Measurements from ENCODE around the gene DYNLRB1.

DYNLRB1 gene

DNA sequence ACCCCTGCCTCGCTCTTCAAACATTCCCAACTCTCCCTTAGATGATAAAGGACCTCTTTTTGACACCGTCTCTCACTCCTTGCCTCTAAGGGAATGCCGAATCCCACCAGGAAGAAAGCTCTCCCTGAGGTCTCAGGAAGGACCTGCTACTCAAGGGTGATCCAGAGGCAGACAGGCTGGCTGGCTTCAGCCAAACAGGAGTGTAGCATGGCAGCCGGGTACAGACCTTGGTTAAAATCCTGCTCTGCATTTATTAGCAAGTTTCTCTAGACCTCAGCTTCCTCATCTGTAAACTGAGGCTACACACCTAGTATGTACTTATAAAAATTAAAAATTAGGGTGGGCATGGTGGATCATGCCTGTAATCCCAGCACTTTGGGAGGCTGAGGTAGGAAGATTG is 59.5 kb downstream of the DYNLRB1 start:
- in situ Hi-C loops (cut with HindIII; ENCODE audit: low sequenced_read_pairs), result no loop called here

DNA sequence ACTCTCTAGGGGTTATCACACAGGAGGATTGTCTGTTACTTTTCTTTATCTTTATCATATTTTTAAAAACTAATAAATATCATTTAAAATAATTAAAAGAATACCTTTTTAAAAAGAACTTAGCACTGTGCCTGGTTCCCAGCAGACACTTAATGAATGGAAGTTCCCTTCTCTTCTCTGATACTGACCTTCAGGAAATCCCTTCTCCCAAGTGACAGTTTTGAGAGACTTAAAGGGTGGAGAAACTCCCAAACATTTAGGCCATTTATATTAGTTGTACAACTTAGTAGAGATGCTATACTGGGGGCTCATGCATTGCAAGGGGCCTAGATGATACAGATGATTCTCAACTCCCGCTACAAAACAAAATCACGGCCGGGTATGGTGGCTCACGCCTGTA is 60.8 kb downstream of the DYNLRB1 start:
- in situ Hi-C loops (cut with HindIII; ENCODE audit: low sequenced_read_pairs), result no loop called here

DNA sequence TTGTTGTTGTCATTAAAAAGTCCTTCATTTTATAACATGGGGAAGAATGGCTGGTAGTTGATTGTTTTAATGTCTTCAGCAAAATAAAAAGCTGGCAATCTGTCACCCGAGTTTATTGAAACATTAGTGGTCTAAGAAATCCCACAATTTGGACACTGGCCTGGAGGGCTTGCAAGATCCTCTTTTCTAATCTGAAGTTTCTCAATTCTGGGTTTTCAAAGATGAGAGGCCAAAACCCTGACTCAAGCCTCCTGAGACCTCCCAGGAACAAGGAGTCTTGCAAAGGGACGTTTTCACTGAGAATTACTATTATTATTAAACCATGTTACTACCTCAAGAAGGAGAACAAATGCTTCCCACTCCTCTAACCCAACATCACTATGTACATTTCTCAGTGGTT is 61.8 kb downstream of the DYNLRB1 start:
- in situ Hi-C loops (cut with HindIII; ENCODE audit: low sequenced_read_pairs), result no loop called here

DNA sequence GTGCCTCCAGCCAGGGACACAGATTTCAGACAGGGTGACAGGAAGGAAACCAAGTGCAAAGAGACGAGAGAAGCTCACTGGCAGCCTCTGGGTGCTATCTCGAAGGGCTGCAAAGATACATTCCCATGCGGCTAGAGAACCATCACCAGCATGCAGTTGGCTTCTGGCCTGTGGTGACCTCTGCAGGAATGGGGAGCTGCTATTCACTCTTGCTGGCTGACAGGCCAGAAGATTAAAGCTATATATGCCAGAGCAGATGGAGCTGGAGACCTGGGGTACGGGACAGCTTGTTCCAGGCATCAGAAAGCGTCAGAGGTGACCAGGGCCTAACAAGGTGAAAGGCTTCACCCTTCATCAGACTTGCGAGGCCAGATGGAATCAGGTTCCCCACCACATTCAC is 62.3 kb downstream of the DYNLRB1 start:
- in situ Hi-C loops (cut with HindIII; ENCODE audit: low sequenced_read_pairs), result no loop called here

DNA sequence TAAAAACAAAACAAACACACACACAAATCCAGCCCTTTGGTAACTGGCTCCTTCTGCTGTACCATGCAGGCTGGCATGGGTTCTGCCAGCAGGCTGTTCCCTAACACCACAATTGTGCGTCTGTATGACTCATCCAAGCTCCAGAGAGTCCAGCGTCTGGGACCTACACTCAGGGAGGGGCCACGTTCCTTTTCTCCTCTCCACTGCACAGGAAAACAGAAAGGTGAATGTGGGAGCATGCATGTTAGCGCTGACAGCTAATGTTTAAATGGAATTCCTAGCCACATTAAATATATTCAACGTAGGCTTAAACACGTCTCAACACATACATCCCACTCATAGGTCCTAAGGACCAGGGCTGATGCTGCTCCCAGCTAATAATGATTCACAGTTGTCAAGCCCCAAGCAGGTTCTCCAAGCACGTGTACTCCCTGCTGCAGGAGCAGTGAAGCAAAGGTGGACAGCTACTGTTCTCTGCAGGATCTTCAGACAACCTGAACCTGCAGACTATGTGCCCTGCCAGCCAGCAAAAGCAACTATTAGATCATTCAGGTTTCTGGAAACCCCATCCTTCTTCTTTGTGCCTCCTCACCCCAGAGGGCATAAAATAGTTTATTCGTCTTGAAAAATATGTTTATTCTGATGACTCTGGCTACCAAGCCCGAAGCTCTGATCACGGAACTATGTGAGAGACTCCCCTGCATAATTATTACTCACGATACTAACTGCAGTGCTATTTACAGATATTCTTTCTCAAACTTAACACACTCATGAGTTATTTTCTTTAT is 63.2 kb downstream of the DYNLRB1 start:
- in situ Hi-C loops (cut with HindIII; ENCODE audit: low sequenced_read_pairs), result no loop called here

DNA sequence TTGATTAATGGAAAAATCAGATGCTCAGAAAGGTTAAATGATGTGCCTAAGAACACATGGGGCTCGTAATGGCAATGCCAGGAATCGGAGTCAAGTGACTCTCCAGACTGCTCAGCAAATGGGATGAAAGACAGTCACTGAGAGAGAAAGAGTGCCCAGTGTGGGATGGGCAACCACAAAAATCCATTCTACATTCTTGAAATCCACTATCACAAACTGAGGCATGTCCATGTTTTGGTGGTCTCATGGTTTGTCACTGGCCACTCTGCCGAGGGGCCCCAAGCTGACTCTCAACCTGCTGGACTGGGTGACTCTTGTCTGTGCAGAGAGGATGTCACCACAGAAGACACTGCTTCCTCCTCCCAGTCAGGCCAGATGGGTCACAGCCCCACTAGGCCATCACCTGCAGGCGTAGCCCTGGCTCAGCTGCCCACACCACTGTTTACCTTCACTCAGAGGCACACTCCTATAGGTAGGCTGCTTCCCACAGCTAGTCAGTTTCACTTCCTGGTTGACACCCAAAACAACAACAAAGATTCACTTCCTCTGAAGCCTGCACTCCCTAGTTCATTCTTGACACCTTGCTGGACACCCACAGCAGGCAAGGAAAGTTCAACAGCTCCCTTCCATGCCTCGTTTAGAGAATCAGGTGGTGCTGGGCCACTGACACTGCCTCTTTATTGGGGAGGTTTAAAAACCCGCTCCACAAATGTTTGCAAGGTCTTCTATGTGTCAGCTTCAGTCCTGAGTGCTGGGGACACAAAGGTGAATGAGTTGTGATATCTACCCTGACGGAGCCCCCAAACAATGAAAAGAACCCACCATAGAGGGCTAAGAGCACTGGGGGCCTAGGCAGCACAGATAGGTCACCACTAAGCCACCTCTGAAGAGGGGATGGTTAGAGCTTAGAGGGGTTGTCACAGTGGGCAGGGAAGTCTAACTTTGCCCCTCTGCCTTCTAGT is 64.0 kb downstream of the DYNLRB1 start:
- in situ Hi-C loops (cut with HindIII; ENCODE audit: low sequenced_read_pairs), result no loop called here

DNA sequence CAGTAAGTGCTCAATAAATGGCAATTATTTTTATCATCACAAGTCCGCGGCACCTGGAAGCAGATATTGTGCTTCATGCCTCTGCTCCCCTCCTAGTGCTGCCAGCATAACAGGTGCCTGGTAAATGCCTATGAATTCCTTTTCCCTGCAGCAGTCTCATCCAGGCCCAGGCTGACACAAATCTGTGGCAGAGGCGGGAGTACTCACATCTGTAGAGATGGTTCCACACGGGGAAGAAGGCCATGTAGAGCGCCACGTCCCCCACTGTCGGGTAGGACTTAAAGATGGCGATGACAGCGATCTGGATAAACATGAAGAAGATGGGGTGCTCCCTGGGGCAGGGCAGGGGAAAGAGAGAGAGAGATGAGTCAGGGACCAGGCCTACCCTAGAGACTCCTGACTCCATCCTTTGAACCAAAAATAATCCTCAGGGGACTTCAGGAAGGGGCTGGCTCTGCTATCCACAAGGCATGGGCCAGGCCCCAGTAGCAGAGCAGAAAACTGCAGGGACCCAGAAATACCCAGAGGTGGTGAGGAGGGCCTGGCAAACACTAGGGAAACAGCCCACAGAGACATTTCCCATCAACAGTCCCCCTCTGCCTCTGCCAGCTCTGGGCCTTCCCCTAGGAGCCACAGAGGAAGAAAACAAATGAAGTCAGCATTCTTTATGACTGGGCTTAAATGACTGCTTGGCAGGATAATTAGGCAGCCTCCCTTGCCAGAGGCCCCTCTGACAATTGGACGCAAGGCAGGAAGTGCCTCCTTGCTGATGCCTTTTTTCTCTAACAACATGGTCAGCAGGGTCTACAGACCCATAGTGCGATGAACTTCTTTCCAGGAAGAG is 65.3 kb downstream of the DYNLRB1 start:
- in situ Hi-C loops (cut with HindIII; ENCODE audit: low sequenced_read_pairs), result no loop called here

DNA sequence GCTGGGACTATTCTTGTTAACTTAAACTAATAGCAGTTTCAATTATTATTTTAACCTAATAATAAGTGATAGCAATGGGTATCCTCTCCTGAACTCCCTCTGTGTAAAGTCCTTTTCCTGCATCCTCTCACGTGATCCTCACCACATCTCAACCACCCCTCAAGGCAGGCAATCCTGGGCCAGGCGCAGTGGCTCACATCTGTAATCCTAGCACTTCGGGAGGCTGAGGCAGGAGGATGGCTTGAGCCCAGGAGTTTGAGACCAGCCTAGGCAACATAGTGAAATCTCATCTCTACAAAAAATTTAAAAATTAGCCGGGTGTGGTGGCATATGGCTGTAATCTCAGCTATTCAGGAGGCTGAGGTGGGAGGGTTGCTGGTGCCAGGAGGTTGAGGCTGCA is 66.0 kb downstream of the DYNLRB1 start:
- in situ Hi-C loops (cut with HindIII; ENCODE audit: low sequenced_read_pairs), result no loop called here

DNA sequence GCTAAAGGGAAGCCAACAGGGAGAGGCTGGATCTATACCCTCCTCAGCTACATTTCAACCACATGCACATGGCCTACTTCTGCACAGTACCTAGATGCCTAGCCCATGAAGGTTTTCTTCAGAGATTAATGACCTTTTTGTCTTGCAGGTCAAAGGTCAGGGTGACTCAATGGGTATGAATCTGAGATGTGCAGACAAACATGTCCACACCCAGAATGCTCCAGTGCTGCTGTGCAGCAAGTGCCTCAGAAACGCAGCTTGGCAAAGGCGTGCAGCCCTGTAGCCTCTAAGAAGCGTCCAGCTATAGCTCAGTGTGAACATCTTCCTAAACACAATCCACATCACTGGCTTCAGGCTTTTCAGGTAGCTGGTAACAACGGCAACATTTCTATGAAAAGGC is 66.7 kb downstream of the DYNLRB1 start:
- in situ Hi-C loops (cut with HindIII; ENCODE audit: low sequenced_read_pairs), result no loop called here

DNA sequence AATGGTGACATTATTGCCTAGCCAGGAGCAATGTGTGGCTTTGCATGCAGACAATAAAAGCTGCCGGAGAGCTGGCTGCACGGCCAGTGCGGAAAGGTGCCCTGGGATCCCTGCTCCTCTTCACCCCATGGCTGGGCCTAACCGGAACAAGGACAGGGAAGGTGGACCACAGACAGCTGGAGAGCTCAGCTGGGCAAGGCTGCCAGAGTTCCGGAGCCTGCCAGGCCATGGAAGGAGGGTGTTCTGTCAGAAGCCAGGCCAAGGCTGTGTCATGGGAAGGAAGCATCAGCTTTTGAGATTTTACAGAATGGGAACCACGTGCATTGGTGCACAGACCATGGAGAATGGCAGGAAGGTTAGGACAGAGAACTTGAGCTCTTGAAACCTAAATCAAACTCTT is 67.3 kb downstream of the DYNLRB1 start:
- in situ Hi-C loops (cut with HindIII; ENCODE audit: low sequenced_read_pairs), result no loop called here

DNA sequence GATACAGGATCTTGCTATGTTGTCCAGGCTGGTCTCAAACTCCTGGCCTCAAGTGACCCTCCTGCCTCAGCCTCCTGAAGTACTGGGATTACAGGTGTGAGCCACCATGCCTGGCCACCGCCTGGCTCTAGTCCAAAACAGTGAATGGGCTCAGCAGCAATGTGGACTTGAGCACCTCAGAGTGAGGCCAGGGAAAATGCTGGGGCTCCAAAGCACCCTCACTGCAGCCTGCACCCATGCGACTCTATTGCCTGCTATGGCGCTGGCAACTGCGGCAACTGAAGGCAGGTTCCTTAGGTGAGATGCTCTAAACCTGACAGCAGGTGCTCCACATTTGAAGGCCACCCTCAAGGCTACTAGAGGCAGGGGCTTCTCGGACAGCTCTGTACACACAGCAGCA is 68.8 kb downstream of the DYNLRB1 start:
- in situ Hi-C loops (cut with HindIII; ENCODE audit: low sequenced_read_pairs), result no loop called here

DNA sequence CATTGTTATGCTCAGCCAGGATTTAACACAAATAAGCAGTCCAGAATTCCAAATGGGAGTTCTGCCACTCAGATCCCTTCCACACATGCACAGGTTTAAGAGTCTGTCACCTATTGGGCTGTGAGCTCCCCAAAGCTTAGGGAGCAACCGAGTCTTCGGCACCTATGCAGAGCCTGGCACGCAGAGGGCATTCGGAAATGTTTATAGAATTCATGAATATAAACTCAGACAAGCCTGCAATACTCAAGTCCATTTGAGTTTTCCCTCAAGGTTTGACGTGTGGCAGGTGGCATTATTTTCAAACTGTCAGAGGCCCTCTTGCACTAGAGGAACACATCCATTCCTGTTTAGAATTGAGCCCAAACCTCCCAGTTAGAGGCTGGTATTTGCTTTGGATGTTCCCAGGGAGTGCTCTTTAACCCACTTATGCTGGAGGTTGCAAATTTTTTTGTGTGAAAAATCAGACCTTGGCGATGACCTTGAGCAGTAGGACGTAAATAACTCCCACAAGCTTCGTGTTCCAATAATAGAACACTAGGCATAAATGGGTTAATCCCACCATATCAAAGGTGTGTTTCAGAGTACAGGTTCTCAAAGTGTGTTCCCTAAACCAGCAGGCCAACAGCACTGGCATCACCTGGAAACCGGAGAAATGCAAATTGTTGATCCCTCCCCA is 70.4 kb downstream of the DYNLRB1 start:
- in situ Hi-C loops (cut with HindIII; ENCODE audit: low sequenced_read_pairs), result no loop called here

All from DLD1 (cell line).